Fibroblast of pulmonary artery (primary cell): ENCODE data around the gene TNFAIP8L2.
"Not testable (repeated sequence)": the region's sequence is repeated elsewhere in the genome, so short reads cannot be mapped to it uniquely, and the experiment has no call there.

Source experiments
- DNase-seq: peaks from one replicate; pipeline ENCODE4 v3.0.0-alpha.2; 2010; ENCODE audit warnings: low read depth
- H3K4me3 ChIP-seq: replicated peaks from 2 replicates; pipeline ENCODE4 v1.5.1; 2011; ENCODE audit warnings: low read depth, mild to moderate bottlenecking, control low read depth, low read length, moderate library complexity
- TF ChIP-seq, protein P1 (sequence below): IDR thresholded peaks from 2 replicates; pipeline ENCODE4 v1.5.1; 2011; ENCODE audit warnings: mild to moderate bottlenecking, control low read depth, low read length, inconsistent platforms; ENCODE audit errors: missing control alignments

The TNFAIP8L2 gene

DNA sequence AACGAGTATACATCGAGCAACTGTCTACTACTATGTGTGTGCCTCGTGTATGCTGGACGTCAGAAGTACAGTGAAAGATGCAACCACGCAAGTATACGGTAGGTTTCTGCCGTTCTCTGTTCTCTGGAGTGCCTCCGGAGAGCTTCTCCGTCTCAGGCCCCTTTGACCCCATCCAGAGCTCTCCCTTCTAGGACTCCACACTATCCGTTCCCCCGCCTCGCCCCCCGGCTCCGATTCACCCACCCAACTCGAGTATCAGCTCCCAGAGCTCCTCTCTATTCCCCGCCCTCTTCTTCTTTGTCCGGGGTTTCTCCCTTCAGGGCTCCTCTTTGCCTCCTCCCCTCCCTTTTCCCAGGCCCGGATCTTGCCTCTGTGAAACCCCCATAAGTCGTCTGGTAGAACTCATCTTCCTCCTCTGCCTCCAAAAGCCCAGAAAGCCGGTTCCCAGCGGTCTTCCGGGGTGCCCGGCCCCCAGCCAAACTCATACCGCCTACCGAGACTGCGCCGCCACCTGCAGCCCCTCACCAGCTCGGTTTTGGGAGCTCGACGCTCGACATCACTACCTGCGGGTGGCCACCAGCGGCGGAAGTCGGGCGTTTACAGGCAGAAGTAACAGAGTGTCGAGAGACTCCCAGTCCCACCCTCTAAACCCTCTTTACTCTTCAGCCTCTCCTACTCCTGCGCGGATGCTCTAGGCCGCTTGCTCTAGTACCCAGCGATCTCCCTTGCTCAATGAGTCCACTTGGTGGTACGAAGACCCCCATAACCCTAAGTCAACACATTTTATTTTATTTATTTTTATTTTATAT lies 33.4 kb downstream of the TNFAIP8L2 start, which contains the start of gene VPS72:
TSS of gene VPS72 (minus strand) at position 561 of the 809 bp plus-strand sequence. CDS start at position 485, 76 bp downstream.
- DNase-seq: peak; percentile 88
- TF ChIP-seq, protein P1, sequence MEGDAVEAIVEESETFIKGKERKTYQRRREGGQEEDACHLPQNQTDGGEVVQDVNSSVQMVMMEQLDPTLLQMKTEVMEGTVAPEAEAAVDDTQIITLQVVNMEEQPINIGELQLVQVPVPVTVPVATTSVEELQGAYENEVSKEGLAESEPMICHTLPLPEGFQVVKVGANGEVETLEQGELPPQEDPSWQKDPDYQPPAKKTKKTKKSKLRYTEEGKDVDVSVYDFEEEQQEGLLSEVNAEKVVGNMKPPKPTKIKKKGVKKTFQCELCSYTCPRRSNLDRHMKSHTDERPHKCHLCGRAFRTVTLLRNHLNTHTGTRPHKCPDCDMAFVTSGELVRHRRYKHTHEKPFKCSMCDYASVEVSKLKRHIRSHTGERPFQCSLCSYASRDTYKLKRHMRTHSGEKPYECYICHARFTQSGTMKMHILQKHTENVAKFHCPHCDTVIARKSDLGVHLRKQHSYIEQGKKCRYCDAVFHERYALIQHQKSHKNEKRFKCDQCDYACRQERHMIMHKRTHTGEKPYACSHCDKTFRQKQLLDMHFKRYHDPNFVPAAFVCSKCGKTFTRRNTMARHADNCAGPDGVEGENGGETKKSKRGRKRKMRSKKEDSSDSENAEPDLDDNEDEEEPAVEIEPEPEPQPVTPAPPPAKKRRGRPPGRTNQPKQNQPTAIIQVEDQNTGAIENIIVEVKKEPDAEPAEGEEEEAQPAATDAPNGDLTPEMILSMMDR: no peak
- peak within 1 kb of the TSS; percentile 96 for H3K4me3 ChIP-seq

DNA sequence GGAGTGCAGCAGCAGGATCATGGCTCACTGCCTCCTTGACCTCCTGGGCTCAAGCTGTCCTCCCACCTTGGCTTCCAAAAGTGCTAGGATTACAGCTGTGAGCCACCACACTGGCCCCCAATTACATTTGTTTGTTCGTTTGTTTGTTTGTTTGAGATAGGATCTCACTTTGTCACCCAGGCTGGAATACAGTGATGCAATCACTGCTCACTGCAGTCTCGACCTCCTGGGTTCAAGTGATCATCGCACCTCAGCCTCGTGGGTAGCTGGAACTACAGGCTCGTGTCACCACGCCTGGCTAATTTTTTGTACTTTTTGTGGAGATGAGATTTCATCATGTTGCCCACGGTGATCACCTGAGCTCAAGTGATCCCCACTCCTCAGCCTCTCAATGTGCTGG lies 35.6 kb downstream of the TNFAIP8L2 start:
- no peak overlapping the region for H3K4me3 ChIP-seq
- TF ChIP-seq, protein P1: no peak
- DNase-seq: no peak

DNA sequence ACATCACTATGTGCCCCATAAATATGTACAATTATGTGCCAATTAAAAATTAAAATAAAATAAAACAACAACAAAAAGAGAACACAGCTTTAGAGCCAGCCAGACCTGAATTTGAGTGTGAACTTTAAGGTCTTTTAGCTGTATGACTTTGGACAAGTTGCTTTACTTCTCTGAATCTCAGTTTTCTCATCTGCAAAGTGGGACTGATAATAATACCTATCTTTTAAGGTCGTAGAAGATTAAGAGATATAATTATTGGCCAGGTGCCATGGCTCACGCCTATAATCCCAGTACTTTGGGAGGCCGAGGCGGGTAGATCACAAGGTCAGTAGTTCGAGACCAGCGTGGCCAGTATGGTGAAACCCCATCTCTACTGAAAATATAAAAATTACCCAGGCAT lies 36.9 kb downstream of the TNFAIP8L2 start:
- no peak overlapping the region for H3K4me3 ChIP-seq
- TF ChIP-seq, protein P1: no peak
- no peak for DNase-seq

DNA sequence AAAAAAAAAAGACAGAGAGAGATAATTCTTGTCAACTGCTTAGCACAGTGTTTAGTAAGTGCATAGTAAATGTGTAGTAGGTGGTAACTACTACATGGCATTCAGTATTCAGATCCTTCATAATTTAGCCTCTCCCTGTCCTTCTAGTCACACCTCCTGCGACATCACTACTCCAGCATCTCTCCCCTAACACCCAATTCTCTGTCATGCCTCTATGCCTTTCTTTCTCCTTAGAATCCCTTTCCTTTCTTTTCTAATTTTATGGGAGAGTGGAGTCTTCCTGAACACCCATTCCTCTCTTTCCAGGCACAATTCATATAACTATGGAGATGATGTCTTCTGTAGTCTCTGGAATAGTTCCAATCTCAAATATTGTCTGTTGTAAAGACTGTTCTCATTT lies 37.4 kb downstream of the TNFAIP8L2 start:
- TF ChIP-seq, protein P1: no peak
- no peak overlapping the region for H3K4me3 ChIP-seq
- no peak for DNase-seq

DNA sequence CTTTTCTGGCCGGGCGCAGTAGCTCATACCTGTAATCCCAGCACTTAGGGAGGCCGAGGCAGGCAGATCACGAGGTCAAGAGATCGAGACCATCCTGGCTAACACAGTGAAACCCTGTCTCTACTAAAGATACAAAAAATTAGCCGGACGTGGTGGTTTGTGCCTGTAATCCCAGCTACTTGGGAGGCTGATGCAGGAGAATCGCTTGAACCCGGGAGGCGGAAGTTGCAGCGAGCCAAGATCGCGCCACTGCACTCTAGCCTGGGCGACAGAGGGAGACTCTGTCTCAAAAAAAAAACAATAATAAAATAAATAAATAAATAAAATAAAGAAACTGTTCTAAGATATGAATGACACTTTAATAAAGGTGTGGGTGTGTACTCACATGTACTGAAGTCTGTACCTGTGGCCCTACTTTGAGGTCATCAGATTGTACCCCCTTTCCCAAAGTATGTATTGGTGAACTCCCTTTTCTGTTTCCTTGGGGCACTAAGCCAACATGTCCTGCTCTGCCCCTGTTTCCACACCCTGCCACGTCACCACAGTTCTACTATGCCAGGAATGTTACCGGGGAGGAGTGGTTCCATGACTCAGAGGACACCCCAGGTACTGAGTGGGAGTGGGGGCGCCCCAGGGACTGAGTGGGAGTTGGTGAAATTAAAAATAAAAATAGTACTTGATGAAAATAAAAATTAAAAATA lies 38.6 kb downstream of the TNFAIP8L2 start:
- peak; percentile 93 for DNase-seq

DNA sequence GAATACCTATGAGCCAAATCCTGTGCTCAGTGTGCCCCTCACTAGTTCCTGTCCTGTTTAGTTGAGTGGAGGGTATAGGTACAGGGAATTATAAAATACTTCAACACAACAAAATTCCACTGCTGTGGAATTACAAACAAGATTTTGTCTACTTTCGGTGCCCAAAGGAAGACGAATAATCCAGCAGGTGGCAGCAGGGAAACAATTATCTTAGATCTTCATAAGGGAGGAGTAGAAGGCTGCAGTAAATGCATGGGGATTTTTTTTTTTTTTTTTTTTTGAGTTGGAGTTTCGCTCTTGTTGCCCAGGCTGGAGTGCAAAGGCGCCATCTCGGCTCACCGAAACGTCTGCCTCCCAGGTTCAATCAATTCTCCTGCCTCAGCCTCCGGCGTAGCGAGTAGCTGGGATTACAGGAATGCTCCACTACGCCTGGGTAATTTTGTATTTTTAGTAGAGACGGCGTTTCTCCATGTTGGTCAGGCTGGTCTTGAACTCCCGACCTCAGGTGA lies 39.9 kb downstream of the TNFAIP8L2 start:
- TF ChIP-seq, protein P1: peak; percentile 61
- H3K4me3 ChIP-seq: no peak overlapping the region
- peak; percentile 91 for DNase-seq

More for the DNA sequence above, 38.6 kb downstream of the TNFAIP8L2 start:
- not testable (repeated sequence) for H3K4me3 ChIP-seq

DNA sequence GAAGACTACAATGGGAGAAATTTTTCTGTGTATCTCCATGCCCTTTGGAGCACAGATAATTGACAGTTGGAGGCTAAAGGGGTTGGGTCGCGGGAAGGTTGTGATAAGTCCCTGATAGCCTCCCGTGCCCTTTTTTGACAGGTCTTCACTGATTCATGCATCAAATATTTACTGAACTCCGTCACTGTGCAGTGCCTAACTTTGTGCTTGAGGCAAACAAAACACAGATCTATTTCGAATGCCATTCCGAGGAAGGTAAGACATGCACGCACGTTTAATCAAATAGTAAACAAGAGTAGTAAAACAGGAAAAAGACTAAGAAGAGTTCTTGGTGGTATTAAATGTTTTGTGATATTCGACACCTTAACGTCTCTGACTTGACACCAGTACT lies 41.4 kb downstream of the TNFAIP8L2 start:
- peak overlapping the region; percentile 100 for H3K4me3 ChIP-seq
- DNase-seq: no peak
- TF ChIP-seq, protein P1: no peak
